SK-N-SH treated with all-trans-retinoic acid at 6 μM for 48 hours (cell line): ENCODE data around the gene FCHO2.

Experiments used
- ATAC-seq: fragments of 200-7000 bp; cut with Tn5 transposase; 3 replicates; pipeline ENCODE4 v1.9.1; 2020; ENCODE audit warnings: mild to moderate bottlenecking, moderate library complexity
- ARNTL ChIP-seq: fragments of 450-650 bp; formaldehyde crosslinking; IDR thresholded peaks from 2 replicates; pipeline ENCODE4 v1.5.0; 2020; ENCODE audit warnings: low read depth, mild to moderate bottlenecking, moderate library complexity, borderline replicate concordance
- BACH2 ChIP-seq: fragments of 250-450 bp; sonication (Bioruptor Pico); IDR thresholded peaks from 2 replicates; pipeline ENCODE4 v1.9.0; 2021; ENCODE audit warnings: mild to moderate bottlenecking, borderline replicate concordance
- CSDC2 ChIP-seq: fragments of 250-450 bp; sonication (Bioruptor Pico); IDR thresholded peaks from 2 replicates; pipeline ENCODE4 v1.5.0; 2020; ENCODE audit warnings: mild to moderate bottlenecking, moderate library complexity
- GLIS3 ChIP-seq: fragments of 250-450 bp; sonication (Bioruptor Pico); IDR thresholded peaks from 2 replicates; pipeline ENCODE4 v1.5.0; 2020; ENCODE audit warnings: mild to moderate bottlenecking, moderate library complexity
- ISL1 ChIP-seq: fragments of 250-450 bp; sonication (Bioruptor Pico); IDR thresholded peaks from 2 replicates; pipeline ENCODE4 v2.1.2; 2022; ENCODE audit warnings: mild to moderate bottlenecking, moderate library complexity
- OSR1 ChIP-seq: fragments of 250-450 bp; sonication (Bioruptor Pico); IDR thresholded peaks from 2 replicates; pipeline ENCODE4 v1.8.0; 2022; ENCODE audit warnings: moderate library complexity, mild to moderate bottlenecking, inconsistent platforms
- PPARA ChIP-seq: fragments of 250-450 bp; sonication (Bioruptor Pico); IDR thresholded peaks from 2 replicates; pipeline ENCODE4 v1.5.0; 2020; ENCODE audit warnings: mild to moderate bottlenecking, borderline replicate concordance
- RARB ChIP-seq: fragments of 250-450 bp; sonication (Bioruptor Pico); IDR thresholded peaks from 2 replicates; pipeline ENCODE4 v1.8.0; 2021; ENCODE audit warnings: mild to moderate bottlenecking, moderate library complexity
- SNAI2 ChIP-seq: fragments of 250-450 bp; sonication (Bioruptor Pico); IDR thresholded peaks from 2 replicates; pipeline ENCODE4 v1.5.0; 2020; ENCODE audit warnings: mild to moderate bottlenecking, moderate library complexity
- TCF4 ChIP-seq: fragments of 250-450 bp; sonication (Bioruptor Pico); IDR thresholded peaks from 2 replicates; pipeline ENCODE4 v1.8.0; 2021; ENCODE audit warnings: mild to moderate bottlenecking, moderate library complexity, borderline replicate concordance
- ZC3H10 ChIP-seq: fragments of 250-450 bp; sonication (Bioruptor Pico); IDR thresholded peaks from 2 replicates; pipeline ENCODE4 v1.5.1; 2021; ENCODE audit warnings: mild to moderate bottlenecking, moderate library complexity
- ZFP30 ChIP-seq: fragments of 450-650 bp; formaldehyde crosslinking; IDR thresholded peaks from 2 replicates; pipeline ENCODE4 v1.5.0; 2022; ENCODE audit warnings: mild to moderate bottlenecking, moderate library complexity
- ZNF565 ChIP-seq: fragments of 450-650 bp; formaldehyde crosslinking; conservative IDR thresholded peaks from 2 replicates; pipeline ENCODE4 v1.5.0; 2020; ENCODE audit warnings: low read depth, mild to moderate bottlenecking, moderate library complexity
- ZNF70 ChIP-seq: fragments of 450-650 bp; formaldehyde crosslinking; IDR thresholded peaks from 2 replicates; pipeline ENCODE4 v1.5.0; 2020; ENCODE audit warnings: mild to moderate bottlenecking, moderate library complexity
- TF ChIP-seq, protein P1 (sequence below): fragments of 250-450 bp; sonication (Bioruptor Pico); IDR thresholded peaks from 2 replicates; pipeline ENCODE4 v1.5.1; 2020; ENCODE audit warnings: low read depth, mild to moderate bottlenecking, moderate library complexity
- TF ChIP-seq, protein P2 (sequence below): fragments of 250-450 bp; sonication (Bioruptor Pico); IDR thresholded peaks from 2 replicates; pipeline ENCODE4 v1.5.1; 2021; ENCODE audit warnings: mild to moderate bottlenecking, moderate library complexity
- TF ChIP-seq, protein P3 (sequence below): fragments of 250-450 bp; sonication (Bioruptor Pico); IDR thresholded peaks from 2 replicates; pipeline ENCODE4 v1.8.0; 2020; ENCODE audit warnings: mild to moderate bottlenecking, moderate library complexity, borderline replicate concordance
- TF ChIP-seq, protein P4 (sequence below): fragments of 250-450 bp; sonication (Bioruptor Pico); IDR thresholded peaks from 2 replicates; pipeline ENCODE4 v1.5.0; 2020; ENCODE audit warnings: mild to moderate bottlenecking, moderate library complexity
- TF ChIP-seq, protein P5 (sequence below): fragments of 250-450 bp; sonication (Bioruptor Pico); IDR thresholded peaks from 2 replicates; pipeline ENCODE4 v1.8.0; 2021; ENCODE audit warnings: low read depth, mild to moderate bottlenecking, moderate library complexity, borderline replicate concordance

FCHO2 gene

DNA sequence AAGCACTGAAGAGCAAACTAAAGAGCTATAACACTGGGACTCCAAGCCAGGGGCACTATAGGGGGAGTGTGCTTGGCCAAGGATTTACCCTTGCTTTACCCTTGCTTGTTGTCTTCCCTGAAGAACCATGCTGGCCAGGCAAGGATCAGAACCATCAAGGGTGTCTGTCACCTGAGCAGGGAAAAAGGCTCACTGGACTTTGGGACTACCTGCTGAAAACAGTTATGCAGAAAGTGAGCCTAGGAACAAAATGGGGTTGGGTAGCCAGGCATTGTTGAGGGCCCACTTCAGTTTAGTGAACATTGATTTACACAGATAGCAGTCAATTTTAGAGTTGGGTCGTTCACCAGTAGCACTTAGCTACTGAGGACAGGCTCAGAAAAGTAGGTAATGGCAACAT is 156.5 kb downstream of the FCHO2 start (continued):
- TF ChIP-seq ARNTL (no peak), ZFP30 (no peak)
- TF ChIP-seq, all 23 proteins: peak for 0

DNA sequence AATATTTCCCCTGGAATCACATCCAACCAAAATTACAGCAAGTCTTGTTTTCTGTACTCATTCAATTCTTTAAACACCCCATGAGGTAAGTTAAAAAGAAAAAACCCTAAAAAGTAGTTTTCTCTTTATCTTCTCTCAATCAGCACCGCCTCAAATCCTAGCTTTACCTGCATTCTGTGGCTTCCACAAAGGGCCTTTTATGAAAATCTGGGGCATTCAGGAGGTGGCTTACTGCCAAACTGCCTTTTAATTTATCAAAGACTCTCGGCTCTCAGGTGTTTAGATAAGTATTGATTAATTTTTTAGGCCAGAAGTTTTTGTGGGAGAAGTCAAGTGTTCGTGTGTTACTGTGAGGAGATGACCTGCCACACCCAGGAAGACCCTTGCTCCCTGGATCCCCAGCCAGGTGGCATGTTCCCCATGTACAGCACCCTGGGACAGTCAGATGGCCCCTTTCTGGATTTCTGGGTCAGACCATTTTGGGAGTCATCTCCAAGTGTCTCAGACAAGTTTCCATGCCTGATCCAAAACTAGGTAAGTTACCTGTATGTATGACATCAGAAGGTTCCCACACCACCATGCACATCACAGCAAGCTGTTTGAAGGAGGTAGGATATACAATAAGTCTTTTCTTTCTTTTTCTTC is 158.3 kb downstream of the FCHO2 start:
- no peak for ATAC-seq
- TF ChIP-seq, protein P1, sequence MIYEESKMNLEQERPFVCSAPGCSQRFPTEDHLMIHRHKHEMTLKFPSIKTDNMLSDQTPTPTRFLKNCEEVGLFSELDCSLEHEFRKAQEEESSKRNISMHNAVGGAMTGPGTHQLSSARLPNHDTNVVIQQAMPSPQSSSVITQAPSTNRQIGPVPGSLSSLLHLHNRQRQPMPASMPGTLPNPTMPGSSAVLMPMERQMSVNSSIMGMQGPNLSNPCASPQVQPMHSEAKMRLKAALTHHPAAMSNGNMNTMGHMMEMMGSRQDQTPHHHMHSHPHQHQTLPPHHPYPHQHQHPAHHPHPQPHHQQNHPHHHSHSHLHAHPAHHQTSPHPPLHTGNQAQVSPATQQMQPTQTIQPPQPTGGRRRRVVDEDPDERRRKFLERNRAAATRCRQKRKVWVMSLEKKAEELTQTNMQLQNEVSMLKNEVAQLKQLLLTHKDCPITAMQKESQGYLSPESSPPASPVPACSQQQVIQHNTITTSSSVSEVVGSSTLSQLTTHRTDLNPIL (CRISPR knock-in tag), result no peak
- no peak for TF ChIP-seq OSR1 (CRISPR knock-in tag)
- TF ChIP-seq ARNTL, result no peak
- TF ChIP-seq, protein P2, sequence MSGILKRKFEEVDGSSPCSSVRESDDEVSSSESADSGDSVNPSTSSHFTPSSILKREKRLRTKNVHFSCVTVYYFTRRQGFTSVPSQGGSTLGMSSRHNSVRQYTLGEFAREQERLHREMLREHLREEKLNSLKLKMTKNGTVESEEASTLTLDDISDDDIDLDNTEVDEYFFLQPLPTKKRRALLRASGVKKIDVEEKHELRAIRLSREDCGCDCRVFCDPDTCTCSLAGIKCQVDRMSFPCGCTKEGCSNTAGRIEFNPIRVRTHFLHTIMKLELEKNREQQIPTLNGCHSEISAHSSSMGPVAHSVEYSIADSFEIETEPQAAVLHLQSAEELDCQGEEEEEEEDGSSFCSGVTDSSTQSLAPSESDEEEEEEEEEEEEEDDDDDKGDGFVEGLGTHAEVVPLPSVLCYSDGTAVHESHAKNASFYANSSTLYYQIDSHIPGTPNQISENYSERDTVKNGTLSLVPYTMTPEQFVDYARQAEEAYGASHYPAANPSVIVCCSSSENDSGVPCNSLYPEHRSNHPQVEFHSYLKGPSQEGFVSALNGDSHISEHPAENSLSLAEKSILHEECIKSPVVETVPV (CRISPR knock-in tag), result no peak
- no peak for TF ChIP-seq ZNF70 (CRISPR knock-in tag)
- no peak for TF ChIP-seq RARB (CRISPR knock-in tag)
- TF ChIP-seq GLIS3, result no peak
- TF ChIP-seq SNAI2 (CRISPR knock-in tag), result no peak
- TF ChIP-seq, protein P3, sequence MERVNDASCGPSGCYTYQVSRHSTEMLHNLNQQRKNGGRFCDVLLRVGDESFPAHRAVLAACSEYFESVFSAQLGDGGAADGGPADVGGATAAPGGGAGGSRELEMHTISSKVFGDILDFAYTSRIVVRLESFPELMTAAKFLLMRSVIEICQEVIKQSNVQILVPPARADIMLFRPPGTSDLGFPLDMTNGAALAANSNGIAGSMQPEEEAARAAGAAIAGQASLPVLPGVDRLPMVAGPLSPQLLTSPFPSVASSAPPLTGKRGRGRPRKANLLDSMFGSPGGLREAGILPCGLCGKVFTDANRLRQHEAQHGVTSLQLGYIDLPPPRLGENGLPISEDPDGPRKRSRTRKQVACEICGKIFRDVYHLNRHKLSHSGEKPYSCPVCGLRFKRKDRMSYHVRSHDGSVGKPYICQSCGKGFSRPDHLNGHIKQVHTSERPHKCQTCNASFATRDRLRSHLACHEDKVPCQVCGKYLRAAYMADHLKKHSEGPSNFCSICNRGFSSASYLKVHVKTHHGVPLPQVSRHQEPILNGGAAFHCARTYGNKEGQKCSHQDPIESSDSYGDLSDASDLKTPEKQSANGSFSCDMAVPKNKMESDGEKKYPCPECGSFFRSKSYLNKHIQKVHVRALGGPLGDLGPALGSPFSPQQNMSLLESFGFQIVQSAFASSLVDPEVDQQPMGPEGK (CRISPR knock-in tag), result no peak
- TF ChIP-seq ZNF565 (CRISPR knock-in tag), result no peak
- TF ChIP-seq TCF4, result no peak
- TF ChIP-seq ZC3H10 (CRISPR knock-in tag), result no peak
- TF ChIP-seq, protein P4, sequence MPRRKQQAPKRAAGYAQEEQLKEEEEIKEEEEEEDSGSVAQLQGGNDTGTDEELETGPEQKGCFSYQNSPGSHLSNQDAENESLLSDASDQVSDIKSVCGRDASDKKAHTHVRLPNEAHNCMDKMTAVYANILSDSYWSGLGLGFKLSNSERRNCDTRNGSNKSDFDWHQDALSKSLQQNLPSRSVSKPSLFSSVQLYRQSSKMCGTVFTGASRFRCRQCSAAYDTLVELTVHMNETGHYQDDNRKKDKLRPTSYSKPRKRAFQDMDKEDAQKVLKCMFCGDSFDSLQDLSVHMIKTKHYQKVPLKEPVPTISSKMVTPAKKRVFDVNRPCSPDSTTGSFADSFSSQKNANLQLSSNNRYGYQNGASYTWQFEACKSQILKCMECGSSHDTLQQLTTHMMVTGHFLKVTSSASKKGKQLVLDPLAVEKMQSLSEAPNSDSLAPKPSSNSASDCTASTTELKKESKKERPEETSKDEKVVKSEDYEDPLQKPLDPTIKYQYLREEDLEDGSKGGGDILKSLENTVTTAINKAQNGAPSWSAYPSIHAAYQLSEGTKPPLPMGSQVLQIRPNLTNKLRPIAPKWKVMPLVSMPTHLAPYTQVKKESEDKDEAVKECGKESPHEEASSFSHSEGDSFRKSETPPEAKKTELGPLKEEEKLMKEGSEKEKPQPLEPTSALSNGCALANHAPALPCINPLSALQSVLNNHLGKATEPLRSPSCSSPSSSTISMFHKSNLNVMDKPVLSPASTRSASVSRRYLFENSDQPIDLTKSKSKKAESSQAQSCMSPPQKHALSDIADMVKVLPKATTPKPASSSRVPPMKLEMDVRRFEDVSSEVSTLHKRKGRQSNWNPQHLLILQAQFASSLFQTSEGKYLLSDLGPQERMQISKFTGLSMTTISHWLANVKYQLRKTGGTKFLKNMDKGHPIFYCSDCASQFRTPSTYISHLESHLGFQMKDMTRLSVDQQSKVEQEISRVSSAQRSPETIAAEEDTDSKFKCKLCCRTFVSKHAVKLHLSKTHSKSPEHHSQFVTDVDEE (CRISPR knock-in tag), result no peak
- no peak for TF ChIP-seq ISL1 (CRISPR knock-in tag)
- TF ChIP-seq CSDC2 (CRISPR knock-in tag), result no peak

DNA sequence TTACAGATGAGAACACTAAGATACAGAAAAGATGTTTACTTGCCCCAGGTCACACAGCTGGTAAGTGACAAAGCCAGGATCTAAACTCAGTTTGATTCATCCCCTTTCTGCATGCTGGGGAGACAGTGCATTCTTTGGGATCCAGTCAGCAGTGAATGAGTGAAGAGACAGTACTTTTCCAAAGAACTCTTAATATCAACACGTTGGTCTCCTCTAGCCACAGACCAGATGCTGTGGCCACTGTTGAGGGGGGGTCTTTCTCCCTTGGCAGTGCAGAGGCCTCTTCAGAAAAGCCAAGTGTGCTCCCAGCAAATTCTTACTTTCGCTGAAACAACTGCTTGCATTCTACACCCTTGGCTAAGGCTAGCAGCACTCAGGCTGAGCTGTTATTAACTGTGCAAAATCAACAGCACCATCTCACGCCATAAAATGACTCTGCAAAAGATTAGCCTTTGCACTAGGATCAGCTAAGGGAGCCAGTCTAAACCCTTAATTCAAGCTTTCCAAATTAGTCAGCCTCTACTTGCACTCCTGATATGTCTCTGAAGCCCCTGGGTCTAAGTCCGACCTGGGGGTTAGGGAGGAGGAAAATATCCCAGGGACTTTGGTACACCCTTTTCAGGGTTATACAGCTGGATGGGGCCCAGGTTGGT is 159.7 kb downstream of the FCHO2 start:
- peak; percentile 89 for ATAC-seq
- TF ChIP-seq CSDC2 (CRISPR knock-in tag) (no peak), ZC3H10 (CRISPR knock-in tag) (no peak), ZNF565 (CRISPR knock-in tag) (no peak), ZFP30 (no peak), SNAI2 (CRISPR knock-in tag) (no peak), PPARA (CRISPR knock-in tag) (no peak), GLIS3 (no peak), TCF4 (no peak), BACH2 (CRISPR knock-in tag) (no peak), ARNTL (no peak), ZNF70 (CRISPR knock-in tag) (no peak)
- TF ChIP-seq, protein P4 (CRISPR knock-in tag), result no peak
- TF ChIP-seq, protein P2 (CRISPR knock-in tag), result no peak
- TF ChIP-seq, protein P5, sequence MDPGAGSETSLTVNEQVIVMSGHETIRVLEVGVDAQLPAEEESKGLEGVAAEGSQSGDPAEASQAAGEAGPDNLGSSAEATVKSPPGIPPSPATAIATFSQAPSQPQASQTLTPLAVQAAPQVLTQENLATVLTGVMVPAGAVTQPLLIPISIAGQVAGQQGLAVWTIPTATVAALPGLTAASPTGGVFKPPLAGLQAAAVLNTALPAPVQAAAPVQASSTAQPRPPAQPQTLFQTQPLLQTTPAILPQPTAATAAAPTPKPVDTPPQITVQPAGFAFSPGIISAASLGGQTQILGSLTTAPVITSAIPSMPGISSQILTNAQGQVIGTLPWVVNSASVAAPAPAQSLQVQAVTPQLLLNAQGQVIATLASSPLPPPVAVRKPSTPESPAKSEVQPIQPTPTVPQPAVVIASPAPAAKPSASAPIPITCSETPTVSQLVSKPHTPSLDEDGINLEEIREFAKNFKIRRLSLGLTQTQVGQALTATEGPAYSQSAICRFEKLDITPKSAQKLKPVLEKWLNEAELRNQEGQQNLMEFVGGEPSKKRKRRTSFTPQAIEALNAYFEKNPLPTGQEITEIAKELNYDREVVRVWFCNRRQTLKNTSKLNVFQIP (CRISPR knock-in tag), result no peak
- TF ChIP-seq, all 23 proteins: peak for 0
